ENCODE data around the gene FKBP5. TPM values are rescaled to one million over a fixed set of nuclear protein-coding genes. Genes with fewer than 3 reads are reported as not detected.

FKBP5 gene
- total RNA-seq, 3 donors from 2014 or later (not counting 1 experiment from before 2014, with no cell fraction given) = 15.5 to 30.2 (median 27.3) TPM

GRCh38 chr6:35602133-35602946, 86.4 kb downstream of the FKBP5 start:
- DNase-seq = peak in 1 of 2 donors; percentile 50
- intact Hi-C loops (cut with micrococcal nuclease) = no loop called here

DNA sequence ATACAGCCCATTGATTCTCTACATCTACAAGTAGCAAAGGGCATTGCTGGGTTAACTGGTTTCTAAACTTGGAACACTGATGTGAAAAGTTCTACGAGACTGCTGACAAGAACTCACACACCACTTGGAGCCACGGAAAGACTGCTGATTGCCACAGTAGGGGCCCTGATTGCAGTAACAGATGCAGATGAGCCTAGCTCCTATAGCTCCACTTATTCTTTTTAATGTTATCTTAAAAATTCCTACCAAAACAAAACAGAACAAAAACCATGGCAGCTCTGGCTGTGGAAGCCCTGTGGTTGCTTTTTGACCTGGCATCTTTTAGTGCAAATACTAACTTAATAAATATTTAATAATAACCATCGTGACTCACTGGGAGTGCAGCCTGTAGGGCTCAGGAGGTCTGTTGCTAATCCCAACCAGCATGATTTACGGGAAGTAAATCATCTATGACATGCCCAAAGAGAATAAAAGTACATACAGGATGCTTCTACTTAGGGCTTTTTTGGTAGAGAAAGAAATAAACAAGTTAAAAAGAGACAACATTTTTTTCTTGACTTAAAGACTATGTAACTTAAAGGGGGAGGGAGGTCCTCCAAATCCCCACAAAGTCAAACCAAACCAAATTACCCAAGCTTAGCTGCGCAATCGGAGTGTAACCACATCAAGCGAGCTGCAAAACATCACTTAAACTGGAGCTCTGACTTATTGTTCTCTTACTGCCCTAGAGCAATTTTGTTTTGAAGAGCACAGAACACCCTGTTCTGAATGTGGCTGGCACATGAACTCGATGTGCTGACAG, 87.2 kb downstream of the FKBP5 start:
- peaks cover 31 to 34% of the 10 kb centered on the region in 2 donors for H3K4me1 Mint-ChIP-seq

More at GRCh38 chr6:35602133-35602946, 86.4 kb downstream of the FKBP5 start:
- peak overlapping the region; percentile 38 for H3K4me3 Mint-ChIP-seq
- Histone ChIP-seq H3K9me3 (ENCODE audit: control insufficient read depth, insufficient read depth, low read length) (no peaks in the 10 kb centered on the region), H3K27me3 (ENCODE audit: control insufficient read depth, insufficient read depth, low read length) (no peaks in the 10 kb centered on the region), H3K27ac (ENCODE audit: low read length) (peak overlapping the region; percentile 58), H3K4me1 (ENCODE audit: control insufficient read depth, insufficient read depth, low read length) (peaks cover 13% of the 10 kb centered on the region), H3K4me3 (ENCODE audit: low read length) (no peak overlapping the region), H3K36me3 (ENCODE audit: control insufficient read depth, insufficient read depth, low read length) (peaks cover 2% of the 10 kb centered on the region)
- H3K36me3 Mint-ChIP-seq = no peaks in the 10 kb centered on the region
- WGBS (ENCODE audit: insufficient coverage) = 61% methylated on average over 6 of the region's 6 CpGs
- H3K4me1 Mint-ChIP-seq = peaks cover 31 to 34% of the 10 kb centered on the region in 2 donors
- H3K9me3 Mint-ChIP-seq = no peaks in the 10 kb centered on the region
- H3K27me3 Mint-ChIP-seq (ENCODE audit: low read depth in 2 of 2) = no peaks in the 10 kb centered on the region
- ATAC-seq = peak in 2 of 3 donors; percentile 19 to 38
- peak overlapping the region; percentile 56 to 93 for H3K27ac Mint-ChIP-seq
- TF ChIP-seq, protein P1, sequence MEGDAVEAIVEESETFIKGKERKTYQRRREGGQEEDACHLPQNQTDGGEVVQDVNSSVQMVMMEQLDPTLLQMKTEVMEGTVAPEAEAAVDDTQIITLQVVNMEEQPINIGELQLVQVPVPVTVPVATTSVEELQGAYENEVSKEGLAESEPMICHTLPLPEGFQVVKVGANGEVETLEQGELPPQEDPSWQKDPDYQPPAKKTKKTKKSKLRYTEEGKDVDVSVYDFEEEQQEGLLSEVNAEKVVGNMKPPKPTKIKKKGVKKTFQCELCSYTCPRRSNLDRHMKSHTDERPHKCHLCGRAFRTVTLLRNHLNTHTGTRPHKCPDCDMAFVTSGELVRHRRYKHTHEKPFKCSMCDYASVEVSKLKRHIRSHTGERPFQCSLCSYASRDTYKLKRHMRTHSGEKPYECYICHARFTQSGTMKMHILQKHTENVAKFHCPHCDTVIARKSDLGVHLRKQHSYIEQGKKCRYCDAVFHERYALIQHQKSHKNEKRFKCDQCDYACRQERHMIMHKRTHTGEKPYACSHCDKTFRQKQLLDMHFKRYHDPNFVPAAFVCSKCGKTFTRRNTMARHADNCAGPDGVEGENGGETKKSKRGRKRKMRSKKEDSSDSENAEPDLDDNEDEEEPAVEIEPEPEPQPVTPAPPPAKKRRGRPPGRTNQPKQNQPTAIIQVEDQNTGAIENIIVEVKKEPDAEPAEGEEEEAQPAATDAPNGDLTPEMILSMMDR (IDR thresholded peaks at IDR 0.05) = no peak

GRCh38 chr6:35600659-35601125, 88.0 kb downstream of the FKBP5 start:
- H3K4me3 Mint-ChIP-seq = peak overlapping the region; percentile 54
- TF ChIP-seq, protein P1 (IDR thresholded peaks at IDR 0.05) = no peak
- peak overlapping the region; percentile 56 to 93 for H3K27ac Mint-ChIP-seq
- Histone ChIP-seq H3K27ac (ENCODE audit: low read length) (peak overlapping the region; percentile 35), H3K27me3 (ENCODE audit: control insufficient read depth, insufficient read depth, low read length) (no peaks in the 10 kb centered on the region), H3K4me1 (ENCODE audit: control insufficient read depth, insufficient read depth, low read length) (peaks cover 13% of the 10 kb centered on the region), H3K36me3 (ENCODE audit: control insufficient read depth, insufficient read depth, low read length) (peaks cover 12% of the 10 kb centered on the region), H3K4me3 (ENCODE audit: low read length) (no peak overlapping the region), H3K9me3 (ENCODE audit: control insufficient read depth, insufficient read depth, low read length) (no peaks in the 10 kb centered on the region)
- H3K9me3 Mint-ChIP-seq = no peaks in the 10 kb centered on the region
- H3K36me3 Mint-ChIP-seq = no peaks in the 10 kb centered on the region
- no peaks in the 10 kb centered on the region for H3K27me3 Mint-ChIP-seq (ENCODE audit: low read depth in 2 of 2)
- WGBS (ENCODE audit: insufficient coverage) = 13% methylated on average over 1 of the region's 1 CpG
- intact Hi-C loops (cut with micrococcal nuclease) = no loop called here
- DNase-seq (peak in 1 of 2 donors; percentile 55), ATAC-seq (no peak)
- peaks cover 26 to 34% of the 10 kb centered on the region in 2 donors for H3K4me1 Mint-ChIP-seq

More for the DNA sequence above, 87.2 kb downstream of the FKBP5 start:
- Histone ChIP-seq H3K36me3 (ENCODE audit: control insufficient read depth, insufficient read depth, low read length) (peaks cover 9% of the 10 kb centered on the region), H3K9me3 (ENCODE audit: control insufficient read depth, insufficient read depth, low read length) (no peaks in the 10 kb centered on the region), H3K27ac (ENCODE audit: low read length) (peak overlapping the region; percentile 58), H3K4me3 (ENCODE audit: low read length) (no peak overlapping the region), H3K4me1 (ENCODE audit: control insufficient read depth, insufficient read depth, low read length) (peaks cover 13% of the 10 kb centered on the region), H3K27me3 (ENCODE audit: control insufficient read depth, insufficient read depth, low read length) (no peaks in the 10 kb centered on the region)
- DNase-seq (peak in 1 of 2 donors; percentile 93), ATAC-seq (peak; percentile 69 to 74 (median 69))
- intact Hi-C loops (cut with micrococcal nuclease) = no loop called here
- 16% methylated on average over 8 of the region's 8 CpGs for WGBS (ENCODE audit: insufficient coverage)
- Mint-ChIP-seq H3K9me3 (no peaks in the 10 kb centered on the region), H3K27me3 (ENCODE audit: low read depth in 2 of 2) (no peaks in the 10 kb centered on the region), H3K4me3 (peak overlapping the region; percentile 54), H3K36me3 (no peaks in the 10 kb centered on the region), H3K27ac (peak overlapping the region; percentile 56 to 93)
- TF ChIP-seq, protein P1 (IDR thresholded peaks at IDR 0.05) = no peak
